NK-92 (cell line): ENCODE results near the gene PDZRN3.

Experiments
- DNase-seq: peaks from one replicate; lab custom pipeline; 2025; ENCODE audit not compliant: unreplicated experiment; lab: John Stamatoyannopoulos, UW

Gene PDZRN3

DNA sequence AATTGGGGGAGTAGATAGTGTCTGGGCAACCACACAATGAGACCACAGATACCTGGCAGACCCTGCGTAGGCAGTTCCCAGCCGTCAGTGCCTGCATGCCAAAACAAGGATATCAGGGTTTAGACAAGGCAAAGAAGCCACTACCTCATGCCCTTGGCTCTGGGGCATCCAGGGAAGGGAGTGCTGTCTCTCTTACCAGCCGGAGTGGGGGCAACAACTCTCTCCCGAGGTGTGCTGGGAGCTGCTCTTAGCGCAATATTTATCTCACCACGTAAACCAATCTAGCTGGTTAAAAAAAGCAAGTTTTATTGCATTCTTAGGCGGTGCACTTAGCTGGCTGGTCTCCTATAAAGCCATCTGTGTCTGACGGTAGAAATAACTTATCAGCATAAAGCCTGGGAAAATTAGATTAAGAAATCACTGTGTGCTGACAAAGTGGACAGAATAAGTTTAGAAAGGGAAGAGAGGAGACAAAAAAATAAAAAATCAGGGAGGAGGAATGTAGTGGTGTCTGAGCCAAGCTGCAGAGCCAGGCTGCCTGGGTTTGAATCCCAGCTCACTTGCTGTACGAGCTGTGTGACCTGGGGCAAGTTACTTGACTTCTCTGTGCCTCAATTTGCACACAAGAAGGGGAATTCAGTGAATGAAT lies 273.2 kb downstream of the PDZRN3 start:
- no peak for DNase-seq

DNA sequence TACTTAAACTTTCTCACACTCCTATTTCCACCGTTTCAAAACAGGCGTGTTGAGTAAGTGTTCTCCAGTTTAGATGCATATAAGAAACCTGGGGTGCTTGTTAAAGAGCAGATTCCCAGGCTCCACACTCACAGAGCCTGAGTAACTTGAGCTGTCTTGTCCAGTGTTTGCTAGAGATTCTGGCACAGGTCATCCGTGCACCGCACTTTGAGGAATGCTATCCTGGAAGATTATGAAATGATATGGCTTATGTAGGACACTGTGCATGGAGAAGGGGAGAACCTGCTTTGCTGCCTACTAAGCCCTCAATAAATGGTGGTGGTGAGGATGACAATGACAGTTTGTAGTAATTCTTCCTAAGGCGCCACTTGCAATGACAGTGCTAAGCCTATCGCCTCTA lies 273.7 kb downstream of the PDZRN3 start:
- no peak for DNase-seq

DNA sequence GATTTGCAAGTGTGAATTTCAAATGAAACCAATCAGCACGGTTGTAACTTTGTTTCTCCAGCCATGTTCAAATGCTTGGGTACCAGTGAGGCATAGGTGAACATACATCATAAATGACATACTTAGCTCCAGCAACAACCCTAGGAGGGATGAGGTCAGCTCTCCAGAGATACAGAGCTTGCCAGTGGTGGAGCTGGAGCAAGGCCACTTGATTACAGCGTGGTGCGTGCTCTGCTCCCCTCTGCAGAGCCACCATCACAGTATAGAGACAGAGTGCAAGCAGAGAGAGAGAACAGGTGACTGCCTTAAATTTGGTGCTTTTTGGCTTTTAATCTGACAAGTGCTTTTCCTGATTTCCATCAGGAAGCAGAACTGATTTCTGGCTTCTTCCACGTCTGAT lies 275.1 kb downstream of the PDZRN3 start:
- no peak for DNase-seq

DNA sequence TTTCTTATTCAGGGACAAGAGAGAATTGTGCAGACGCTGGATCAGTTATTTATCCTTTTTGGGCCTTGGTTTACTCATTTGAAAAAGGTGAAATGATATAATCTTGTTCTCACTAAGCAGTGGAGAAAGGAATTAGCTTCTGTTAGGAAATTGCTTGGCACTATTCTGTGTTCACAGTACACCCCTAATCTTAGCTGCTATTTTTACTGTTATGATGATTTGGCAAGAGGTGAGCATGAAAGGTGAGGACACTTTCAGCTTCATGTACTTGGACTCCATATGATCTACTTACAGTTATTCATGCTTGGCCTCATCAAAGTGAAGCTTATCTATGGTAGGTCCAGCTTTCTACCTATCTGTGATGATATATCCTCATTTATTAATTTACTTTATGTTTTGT lies 282.7 kb downstream of the PDZRN3 start:
- DNase-seq: no peak

DNA sequence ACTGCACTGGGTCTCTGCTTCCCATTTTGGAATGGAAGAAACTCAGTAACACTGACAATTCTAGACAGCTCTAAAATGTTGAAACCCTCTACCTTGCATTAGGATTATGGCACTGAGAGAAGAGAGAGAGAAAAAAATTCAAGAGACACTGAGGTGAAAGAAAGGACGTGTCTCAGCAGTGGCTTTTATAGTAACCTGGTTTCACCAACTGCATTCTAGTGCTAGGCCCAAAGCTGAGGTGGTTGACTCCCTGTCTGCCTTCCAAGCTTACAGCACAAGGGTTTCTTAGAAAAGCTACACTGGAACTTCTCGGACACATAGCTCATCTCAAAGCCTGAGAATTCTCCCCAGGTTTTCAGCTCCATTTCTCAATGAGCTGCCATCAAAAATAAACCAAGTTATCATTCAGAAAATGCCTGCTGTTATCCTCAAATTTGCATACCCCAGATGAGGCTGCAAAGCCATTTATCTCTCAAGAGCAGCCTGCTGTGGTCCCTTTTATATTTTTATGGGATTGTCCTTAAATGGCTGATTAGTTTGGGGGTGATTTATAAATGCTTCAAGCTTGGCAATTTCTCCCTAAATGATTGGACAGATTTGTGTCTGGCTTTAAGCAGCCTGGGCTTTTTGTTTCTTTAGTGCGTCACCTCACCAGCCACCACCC lies 283.3 kb downstream of the PDZRN3 start:
- DNase-seq: no peak

DNA sequence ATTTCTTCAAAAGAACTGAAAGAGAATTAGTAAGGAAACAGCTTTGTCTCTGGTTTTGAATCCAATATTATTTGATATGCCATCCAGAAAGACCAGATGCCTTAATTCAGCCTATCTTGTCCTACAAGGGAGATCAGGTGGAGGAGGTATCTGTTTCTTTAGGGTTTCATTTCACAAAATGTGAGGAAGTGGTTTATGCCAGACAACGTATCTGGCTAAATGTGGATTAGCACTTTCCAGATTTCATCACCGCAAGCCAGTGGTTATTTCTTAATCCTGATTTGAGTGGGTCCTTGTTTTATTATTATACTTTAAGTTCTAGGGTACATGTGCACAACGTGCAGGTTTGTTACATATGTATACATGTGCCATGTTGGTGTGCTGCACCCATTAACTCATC lies 292.2 kb downstream of the PDZRN3 start:
- DNase-seq: no peak
